GM15510 (cell line): ENCODE data around the gene CCNG2.
A peak's percentile ranks its signal among the peaks of the same experiment; 100 is the strongest.

Experiments used
- POLR2A ChIP-seq: IDR thresholded peaks from 3 replicates; pipeline ENCODE4 v1.6.1; 2011; ENCODE audit warnings: borderline replicate concordance; ENCODE audit not compliant: insufficient read length; ENCODE audit errors: extremely low read depth

Gene CCNG2

GRCh38 chr4:77156533-77156911 is 485 bp upstream of the CCNG2 start:
- TF ChIP-seq POLR2A = peak; percentile 66

GRCh38 chr4:77157859-77158486 is 966 bp downstream of the CCNG2 start:
- TF ChIP-seq POLR2A = no peak

GRCh38 chr4:77158487-77158861 is 1.5 kb downstream of the CCNG2 start:
- no peak for TF ChIP-seq POLR2A

- no peak for TF ChIP-seq POLR2A
Observed at GRCh38 chr4:77159806-77160205, 2.8 kb downstream of the CCNG2 start.

- TF ChIP-seq POLR2A = no peak
Observed at GRCh38 chr4:77163641-77164040, 6.6 kb downstream of the CCNG2 start.

- TF ChIP-seq POLR2A = no peak
Observed at GRCh38 chr4:77167173-77167572, 10.2 kb downstream of the CCNG2 start.

- no peak for TF ChIP-seq POLR2A
Observed at GRCh38 chr4:77167866-77168265, 10.9 kb downstream of the CCNG2 start.

GRCh38 chr4:77169481-77169880 is 12.5 kb downstream of the CCNG2 start:
- no peak for TF ChIP-seq POLR2A

- no peak for TF ChIP-seq POLR2A
Observed at GRCh38 chr4:77170926-77171325, 13.9 kb downstream of the CCNG2 start.

GRCh38 chr4:77172336-77172735 is 15.3 kb downstream of the CCNG2 start:
- TF ChIP-seq POLR2A = no peak

GRCh38 chr4:77174426-77174825 is 17.4 kb downstream of the CCNG2 start:
- TF ChIP-seq POLR2A = no peak

- no peak for TF ChIP-seq POLR2A
Observed at GRCh38 chr4:77175201-77175611, 18.2 kb downstream of the CCNG2 start.

GRCh38 chr4:77176640-77177039 is 19.6 kb downstream of the CCNG2 start:
- no peak for TF ChIP-seq POLR2A

- TF ChIP-seq POLR2A = no peak
Observed at GRCh38 chr4:77177199-77177598, 20.2 kb downstream of the CCNG2 start.

GRCh38 chr4:77178560-77178959 is 21.6 kb downstream of the CCNG2 start:
- no peak for TF ChIP-seq POLR2A

- TF ChIP-seq POLR2A = no peak
Observed at GRCh38 chr4:77179519-77179918, 22.5 kb downstream of the CCNG2 start.

GRCh38 chr4:77181720-77182119 is 24.7 kb downstream of the CCNG2 start:
- no peak for TF ChIP-seq POLR2A

GRCh38 chr4:77183777-77184420 is 26.9 kb downstream of the CCNG2 start:
- no peak for TF ChIP-seq POLR2A

GRCh38 chr4:77184974-77185373 is 28.0 kb downstream of the CCNG2 start:
- TF ChIP-seq POLR2A = no peak
